Panc1 (cell line): ENCODE results near the gene CHRNE. TPM values are rescaled to one million over a fixed set of nuclear protein-coding genes. Genes with fewer than 3 reads are reported as not detected.
A peak's percentile ranks its signal among the peaks of the same experiment; 100 is the strongest.

Experiments
- ATAC-seq: fragments of 200-7000 bp; cut with Tn5 transposase; 2 replicates; pipeline ENCODE4 v1.9.1; 2020; ENCODE audit warnings: mild to moderate bottlenecking, moderate library complexity
- BruUV-seq: library from RNA; stranded (reverse); fragments of 400-500 nt; replicated peaks from 2 replicates; lab custom pipeline; 2021; lab: Mats Ljungman, UMichigan
- CTCF ChIA-PET: fragments of 300-600 bp; sonication (Branson Sonifier 250); formaldehyde crosslinking; loops from one replicate; lab custom pipeline; 2022; ENCODE audit warnings: antibody characterized with exemption; lab: Charles Lee
- POLR2A ChIA-PET: fragments of 300-600 bp; sonication (Branson Sonifier 250); formaldehyde crosslinking; loops from one replicate; lab custom pipeline; 2022; ENCODE audit warnings: antibody characterized with exemption; lab: Charles Lee
- DNase-seq: peaks from one replicate; pipeline ENCODE4 v3.0.0-alpha.2; 2010; ENCODE audit warnings: low read depth, low spot score
- H3K27ac ChIP-seq: 2 replicates; pipeline ENCODE4 v1.5.1; 2011; ENCODE audit warnings: mild to moderate bottlenecking, low read length, inconsistent platforms
- H3K27me3 ChIP-seq: fragments of 200-500 bp; sonication (Bioruptor generic); 2 replicates; pipeline ENCODE4 v1.6.0; 2014; ENCODE audit warnings: low read length, inconsistent platforms; ENCODE audit not compliant: control insufficient read depth, insufficient read depth
- H3K36me3 ChIP-seq: fragments of 200-500 bp; sonication (Bioruptor generic); 2 replicates; pipeline ENCODE4 v1.5.1; 2014; ENCODE audit warnings: inconsistent platforms, mild to moderate bottlenecking, low read length, moderate library complexity; ENCODE audit not compliant: control insufficient read depth, insufficient read depth
- H3K4me1 ChIP-seq: 2 replicates; pipeline ENCODE4 v1.5.1; 2011; ENCODE audit warnings: inconsistent platforms, mild to moderate bottlenecking, low read length, moderate library complexity; ENCODE audit not compliant: control insufficient read depth, insufficient read depth
- H3K4me3 ChIP-seq, 2 experiments: 2 replicates each; pipeline ENCODE4 v1.5.1; 2011 to 2012; ENCODE audit warnings: low read depth in 2 of 2, low read length in 2 of 2, mild to moderate bottlenecking in 2 of 2, inconsistent platforms in 1 of 2, moderate library complexity in 1 of 2
- H3K9me3 ChIP-seq: fragments of 200-500 bp; sonication (Bioruptor generic); 2 replicates; pipeline ENCODE4 v1.5.1; 2014; ENCODE audit warnings: low read depth, mild to moderate bottlenecking, inconsistent platforms, low read length, moderate library complexity; ENCODE audit not compliant: control insufficient read depth, insufficient read depth
- CTCF ChIP-seq: fragments of 450-650 bp; IDR thresholded peaks from 2 replicates; pipeline ENCODE4 v1.5.1; 2017; ENCODE audit warnings: mild to moderate bottlenecking
- POLR2AphosphoS5 ChIP-seq: IDR thresholded peaks from 2 replicates; pipeline ENCODE4 v1.6.1; 2012; ENCODE audit warnings: mild to moderate bottlenecking, low read depth, low read length, moderate library complexity
- REST ChIP-seq, 2 experiments: IDR thresholded peaks; 2 replicates each; pipeline ENCODE4 v1.6.1; 2011 to 2012; ENCODE audit warnings: low read depth in 2 of 2, control low read depth in 1 of 2, low read length in 1 of 2, mild to moderate bottlenecking in 1 of 2, moderate library complexity in 1 of 2; ENCODE audit not compliant: insufficient read depth in 1 of 2
- SIN3A ChIP-seq: IDR thresholded peaks from 2 replicates; pipeline ENCODE4 v1.6.1; 2012; ENCODE audit warnings: low read depth, mild to moderate bottlenecking, low read length, moderate library complexity, borderline replicate concordance; ENCODE audit not compliant: insufficient read depth
- TCF7L2 ChIP-seq: IDR thresholded peaks from 2 replicates; pipeline ENCODE4 v1.6.1; 2011; ENCODE audit warnings: mild to moderate bottlenecking, low read depth, low read length, inconsistent platforms
- in situ Hi-C: cut with HindIII; loops from 2 replicates; pipeline ENCODE4 v1.10.0; 2016; ENCODE audit warnings: low sequenced_read_pairs, low pct_unique_long_range_greater_than_20kb
- intact Hi-C: fragments of 100-400 bp; cut with micrococcal nuclease; formaldehyde crosslinking; loops from one replicate; pipeline ENCODE4 v1.10.0; 2022; ENCODE audit not compliant: unreplicated experiment
- total RNA-seq: library from RNA; stranded (reverse); gene quantifications from one replicate; pipeline ENCODE4 v1.2.1, GENCODE V29; 2021; ENCODE audit not compliant: unreplicated experiment

Gene CHRNE
- total RNA-seq, 1 experiment from 2014 or later, result 0.13 TPM

GRCh38 chr17:4949321-4950074 lies 46.6 kb upstream of the CHRNE start:
- Histone ChIP-seq H3K27ac (peak overlapping the region; percentile 93), H3K4me1 (peaks cover 29% of the 10 kb centered on the region), H3K36me3 (peaks cover 6% of the 10 kb centered on the region), H3K27me3 (no peaks in the 10 kb centered on the region), H3K9me3 (no peaks in the 10 kb centered on the region), H3K4me3 (peak overlapping the region; percentile 83 to 85)
- ATAC-seq (peak; percentile 52), DNase-seq (no peak)
- TF ChIP-seq POLR2AphosphoS5 (peak; percentile 50; the same call in 1 of the 2 replicates), TCF7L2 (no peak)
- in situ Hi-C loops (no loop called here), intact Hi-C loops (no loop called here)
- BruUV-seq, result no TSS peak
- ChIA-PET CTCF (no interaction called here), POLR2A (interaction anchor here (0.7 to 1.1 kb wide), 2 partner anchors 18 to 37 kb away, joined by 3 to 4 read pairs; partner anchors contain the start of gene SPAG7)

GRCh38 chr17:4948931-4949320 lies 46.0 kb upstream of the CHRNE start:
- intact Hi-C loops (no loop called here), in situ Hi-C loops (no loop called here)
- POLR2A ChIA-PET, result interaction anchor here (0.7 to 1.1 kb wide), 2 partner anchors 18 to 38 kb away, joined by 3 to 4 read pairs; partner anchors contain the start of gene SPAG7
- no TSS peak for BruUV-seq
- ATAC-seq (peak; percentile 67), DNase-seq (no peak)
- H3K27ac ChIP-seq, result peak overlapping the region; percentile 93
- peak overlapping the region; percentile 83 to 85 for H3K4me3 ChIP-seq
- H3K36me3 ChIP-seq, result peaks cover 6% of the 10 kb centered on the region
- H3K27me3 ChIP-seq, result no peaks in the 10 kb centered on the region
- CTCF ChIA-PET, result no interaction called here
- H3K4me1 ChIP-seq, result peaks cover 35% of the 10 kb centered on the region
- peak; percentile 30; the same call in 1 of the 2 replicates for TF ChIP-seq POLR2AphosphoS5
- no peak for TF ChIP-seq SIN3A
- no peaks in the 10 kb centered on the region for H3K9me3 ChIP-seq

- DNase-seq (no peak), ATAC-seq (peak; percentile 40)
- H3K4me3 ChIP-seq, result peak within 1 kb of the TSS; percentile 83 to 85
- no peaks in the 10 kb centered on the region for H3K9me3 ChIP-seq
- in situ Hi-C loops (no loop called here), intact Hi-C loops (no loop called here)
- POLR2A ChIA-PET, result interaction anchor here (0.6 to 1.1 kb wide), 3 partner anchors 19 to 1000 kb away, joined by 4 to 11 read pairs (median 8); partner anchors contain the start of gene SPAG7
- no TSS peak for BruUV-seq
- H3K36me3 ChIP-seq, result peaks cover 6% of the 10 kb centered on the region
- peaks cover 35% of the 10 kb centered on the region for H3K4me1 ChIP-seq
- H3K27ac ChIP-seq, result peak within 1 kb of the TSS; percentile 94
- CTCF ChIA-PET, result no interaction called here
- TF ChIP-seq TCF7L2, result no peak
- no peak for TF ChIP-seq CTCF
- peak; percentile 70 for TF ChIP-seq POLR2AphosphoS5
- TF ChIP-seq REST (IDR thresholded peaks at IDR 0.05; ENCODE audit: insufficient read depth in 1 of 2, low read depth in 2 of 2, low read length in 1 of 2), result 0 out of 4 replicates have a peak, but pooled peaks of 1 of the 2 experiments have one; percentile 10
- TF ChIP-seq SIN3A, result 0 out of 2 replicates have a peak, but pooled peaks have one; percentile 80
- no peaks in the 10 kb centered on the region for H3K27me3 ChIP-seq
Measured at GRCh38 chr17:4948166-4948930, 45.5 kb upstream of the CHRNE start, which contains the start of gene PFN1. Gene PFN1, minus strand, starts transcription at chr17:4948530. Its CDS starts 136 bp downstream, at chr17:4948394.
